Middle frontal gyrus (tissue), 1 donor: Measurements from ENCODE around the gene C17orf50.

Experiments
- DNase-seq: peaks from one replicate; pipeline ENCODE4 v3.0.0-alpha.2; 2015; ENCODE audit warnings: low spot score; ENCODE audit errors: extremely low spot score

Gene C17orf50

DNA sequence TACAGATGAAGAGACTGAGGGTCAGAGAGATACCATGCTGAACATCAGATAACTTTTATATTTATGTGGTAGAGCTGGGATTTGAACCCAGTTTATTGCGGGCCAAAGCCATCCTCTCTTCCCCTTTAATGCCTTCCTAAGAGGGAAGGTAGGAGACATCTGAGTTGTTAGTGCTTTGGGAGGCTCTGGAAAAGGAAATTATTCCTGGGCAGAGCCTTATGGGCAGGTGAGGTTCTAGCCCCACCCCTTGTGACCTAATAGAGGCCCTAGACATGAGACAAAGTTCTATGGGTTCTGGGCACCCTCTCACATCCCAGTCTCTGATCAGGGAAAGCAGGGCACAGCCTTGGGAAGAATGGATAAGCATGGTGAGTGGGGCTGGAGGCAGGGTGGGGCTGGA is at the start of gene C17orf50:
Gene C17orf50 (plus strand): TSS at position 301 of the 400 bp plus-strand sequence. CDS start 55 bp downstream, at position 356.
- DNase-seq, result no peak

DNA sequence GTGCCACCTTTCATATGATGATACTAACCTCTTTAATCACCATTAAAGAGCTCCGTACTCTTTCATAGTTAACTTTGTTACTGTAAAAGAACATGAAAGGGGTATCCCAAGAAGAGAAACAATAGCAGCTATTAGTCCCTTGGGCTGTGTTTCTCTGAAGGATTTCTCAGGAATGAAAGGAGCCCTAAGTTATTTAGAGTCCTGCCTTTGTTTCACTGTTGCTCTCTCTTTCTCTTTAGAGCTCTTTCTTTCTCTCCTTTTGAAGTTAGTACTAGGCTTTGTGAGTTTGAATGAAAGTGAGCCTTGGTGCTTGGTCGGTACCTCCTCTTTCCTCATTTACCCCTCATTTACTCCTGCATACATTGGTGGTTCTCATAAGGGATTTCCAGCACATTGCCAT is 49.7 kb upstream of the C17orf50 start:
- DNase-seq, result no peak

DNA sequence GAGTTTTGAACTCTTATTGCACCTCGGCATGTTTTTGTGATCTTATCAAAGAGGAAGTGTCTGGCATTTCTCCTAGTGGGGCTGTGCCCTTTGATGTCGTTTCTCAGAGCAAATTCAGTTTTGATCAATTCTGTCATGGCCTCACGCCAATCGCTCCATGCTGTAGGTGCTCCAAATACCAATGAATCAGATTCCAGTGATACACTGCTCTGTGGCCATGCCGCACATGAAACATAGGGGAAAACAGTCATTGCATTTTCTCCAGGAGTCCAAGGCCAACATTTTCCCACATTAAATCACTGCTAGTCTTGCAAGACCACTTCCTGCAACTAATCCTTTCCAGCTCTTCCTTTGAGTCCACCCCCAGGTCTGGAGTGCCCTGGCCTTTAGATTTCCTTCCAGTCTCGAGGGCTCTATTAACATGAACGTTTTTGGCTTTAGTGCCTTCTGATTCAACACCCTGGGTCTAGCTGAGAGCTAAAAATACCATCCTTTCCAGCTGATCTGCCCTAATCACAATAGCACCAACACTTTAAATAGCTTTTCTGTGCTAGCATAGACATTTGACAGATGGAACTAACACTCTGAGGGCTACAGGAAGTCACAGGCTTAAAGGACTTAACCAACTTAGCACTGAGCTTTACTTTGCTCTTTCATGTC is 47.5 kb upstream of the C17orf50 start:
- no peak for DNase-seq

DNA sequence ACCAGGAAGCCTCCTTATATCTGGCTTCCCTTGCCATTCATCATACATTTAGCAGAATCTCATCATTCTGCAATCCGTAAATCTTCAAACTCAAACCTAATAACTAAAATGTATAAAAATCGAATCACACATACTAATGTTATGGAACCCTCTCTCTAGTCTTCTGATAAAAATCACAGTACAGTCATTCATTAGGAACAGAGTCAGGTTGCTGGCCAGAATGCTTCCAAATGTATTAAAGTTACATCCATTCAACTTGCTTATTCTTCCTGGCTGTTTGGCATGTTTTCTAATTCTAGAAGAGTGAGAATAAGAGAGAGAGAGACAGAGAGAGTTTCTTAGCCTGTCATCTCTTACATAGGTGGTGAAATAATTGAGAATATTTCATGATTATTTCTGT is 45.7 kb upstream of the C17orf50 start:
- no peak for DNase-seq

DNA sequence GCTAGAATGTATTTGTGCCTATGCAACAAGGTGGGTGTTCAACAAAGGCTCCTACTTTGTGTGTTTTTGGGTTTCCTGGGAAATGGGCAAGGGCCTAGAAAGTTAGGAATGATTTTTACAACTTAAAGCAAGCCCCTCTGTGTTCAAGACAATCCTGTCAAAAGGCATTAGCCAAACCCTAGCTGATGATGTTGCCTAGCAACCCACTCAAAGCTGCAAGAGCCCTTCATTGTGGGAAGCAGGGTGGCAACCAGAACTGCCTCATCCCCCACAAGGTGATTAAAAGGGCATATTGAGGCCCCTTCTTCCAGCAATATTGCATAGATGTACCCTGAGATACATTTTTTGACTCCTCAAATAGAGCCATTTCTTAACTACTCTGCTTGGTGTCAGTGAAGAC is 45.3 kb upstream of the C17orf50 start:
- DNase-seq, result no peak

DNA sequence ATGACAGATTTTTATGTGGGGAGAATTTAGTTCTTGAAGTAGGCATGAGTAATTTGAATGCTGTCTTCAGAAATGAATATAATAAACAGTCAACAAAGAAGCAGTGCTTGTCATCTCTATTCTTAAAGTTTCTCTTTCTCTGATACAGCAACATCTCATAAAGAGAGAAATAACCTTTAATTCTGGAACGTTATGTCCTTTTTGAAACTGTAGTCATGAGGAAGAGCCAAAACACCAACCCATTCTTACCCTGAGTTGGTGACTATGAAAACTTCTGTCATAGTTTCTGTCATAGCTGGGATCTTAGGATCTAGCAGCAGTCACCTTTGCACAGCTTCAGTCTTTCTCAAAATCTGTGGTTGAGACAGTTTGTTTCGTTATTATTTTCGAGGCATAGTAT is 44.5 kb upstream of the C17orf50 start:
- DNase-seq, result no peak

DNA sequence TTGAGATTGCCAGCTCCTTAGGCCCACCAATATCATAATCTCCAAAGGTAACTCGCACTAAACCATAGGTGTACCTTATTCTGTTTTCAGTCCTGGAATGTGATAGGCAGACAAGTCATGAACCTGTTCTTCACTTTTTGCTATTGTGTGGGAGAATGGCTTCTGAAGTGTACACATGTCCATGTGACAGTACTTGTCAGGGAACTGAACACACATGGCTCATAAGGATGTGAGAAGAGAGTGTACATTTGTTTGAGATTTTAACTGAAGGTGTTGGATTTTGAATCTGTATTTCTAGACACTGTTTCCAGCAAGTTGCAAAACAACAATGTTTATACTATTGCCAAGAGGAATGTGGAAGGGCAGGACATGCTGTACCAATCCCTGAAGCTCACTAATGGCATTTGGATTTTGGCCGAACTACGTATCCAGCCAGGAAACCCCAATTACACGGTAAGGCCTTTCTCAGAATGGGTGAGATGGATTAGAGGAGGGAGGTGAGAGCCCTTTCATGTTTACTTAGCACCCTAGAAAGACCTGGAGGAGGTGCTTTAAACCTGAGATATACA is 43.7 kb upstream of the C17orf50 start:
- DNase-seq, result no peak

DNA sequence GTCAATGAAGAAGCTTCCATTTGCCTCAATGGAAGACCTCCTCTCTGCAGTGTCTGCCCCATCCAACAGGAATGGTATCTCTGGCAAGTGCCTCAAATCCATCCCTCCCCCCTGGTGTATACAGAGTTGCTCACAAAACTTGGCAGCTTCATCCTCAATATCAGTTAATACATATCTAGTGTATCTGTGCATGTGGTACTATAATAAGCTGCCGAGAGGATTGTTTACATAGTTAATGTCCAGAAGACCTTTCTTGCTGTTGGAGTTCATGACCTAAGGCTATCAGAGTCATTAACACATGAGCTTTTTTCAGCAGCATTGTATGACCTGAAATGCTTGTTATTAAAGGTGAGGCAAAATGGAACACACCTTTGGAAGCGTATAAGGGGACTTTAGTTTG is 43.2 kb upstream of the C17orf50 start:
- DNase-seq, result no peak

DNA sequence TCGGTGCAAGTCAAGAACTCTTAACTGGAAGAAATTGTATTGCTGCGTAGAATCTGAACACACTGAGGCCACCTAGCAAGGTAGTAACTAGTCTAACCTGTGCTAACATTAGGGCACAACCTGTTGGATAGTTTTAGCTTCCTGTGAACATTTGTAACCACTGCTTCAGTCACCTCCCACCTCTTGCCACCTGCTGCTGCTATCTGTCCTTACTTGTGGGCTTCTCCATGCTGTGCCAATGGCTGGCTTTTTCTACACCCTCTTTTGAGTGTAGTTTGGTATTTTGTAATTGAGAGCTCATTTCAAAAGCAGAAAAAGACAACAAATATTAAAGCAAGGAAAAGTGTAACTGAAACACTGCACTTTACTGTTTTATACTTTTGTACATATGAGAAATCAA is 37.0 kb upstream of the C17orf50 start:
- DNase-seq, result no peak

DNA sequence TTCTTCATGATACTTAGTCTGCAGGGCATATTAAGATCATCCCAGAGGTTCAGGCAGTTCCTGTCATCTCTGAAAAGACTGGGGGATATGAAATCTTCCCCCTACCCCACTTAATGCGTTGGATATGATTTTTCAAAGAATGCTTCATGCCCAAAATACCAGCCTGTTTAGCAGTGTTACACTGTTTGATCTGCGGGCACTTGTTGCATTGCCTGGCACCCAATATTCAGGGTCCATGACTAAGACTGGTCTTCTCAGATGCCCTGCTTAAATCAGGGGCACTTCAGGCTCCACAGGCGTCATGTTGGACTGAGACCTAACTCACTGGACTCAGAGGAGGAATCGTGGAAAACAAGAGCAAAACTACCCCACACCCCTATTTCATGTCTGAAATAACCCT is 35.6 kb upstream of the C17orf50 start:
- DNase-seq, result no peak

DNA sequence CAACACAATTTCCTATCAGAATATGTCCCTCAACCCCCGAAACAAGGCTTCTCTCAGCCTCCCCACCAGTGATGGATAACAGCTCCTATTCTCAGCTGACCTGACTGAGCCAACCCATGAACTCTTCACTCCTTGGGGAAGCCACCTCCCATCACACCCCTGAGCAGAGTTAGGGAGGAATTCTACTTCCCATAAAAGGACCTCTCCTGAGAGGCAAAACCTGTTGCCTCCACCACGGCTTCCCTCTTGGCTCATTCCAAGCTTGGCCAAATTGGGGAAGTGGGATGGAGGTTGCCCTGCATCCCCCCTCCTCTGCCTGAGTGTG is 34.9 kb upstream of the C17orf50 start:
- no peak for DNase-seq

DNA sequence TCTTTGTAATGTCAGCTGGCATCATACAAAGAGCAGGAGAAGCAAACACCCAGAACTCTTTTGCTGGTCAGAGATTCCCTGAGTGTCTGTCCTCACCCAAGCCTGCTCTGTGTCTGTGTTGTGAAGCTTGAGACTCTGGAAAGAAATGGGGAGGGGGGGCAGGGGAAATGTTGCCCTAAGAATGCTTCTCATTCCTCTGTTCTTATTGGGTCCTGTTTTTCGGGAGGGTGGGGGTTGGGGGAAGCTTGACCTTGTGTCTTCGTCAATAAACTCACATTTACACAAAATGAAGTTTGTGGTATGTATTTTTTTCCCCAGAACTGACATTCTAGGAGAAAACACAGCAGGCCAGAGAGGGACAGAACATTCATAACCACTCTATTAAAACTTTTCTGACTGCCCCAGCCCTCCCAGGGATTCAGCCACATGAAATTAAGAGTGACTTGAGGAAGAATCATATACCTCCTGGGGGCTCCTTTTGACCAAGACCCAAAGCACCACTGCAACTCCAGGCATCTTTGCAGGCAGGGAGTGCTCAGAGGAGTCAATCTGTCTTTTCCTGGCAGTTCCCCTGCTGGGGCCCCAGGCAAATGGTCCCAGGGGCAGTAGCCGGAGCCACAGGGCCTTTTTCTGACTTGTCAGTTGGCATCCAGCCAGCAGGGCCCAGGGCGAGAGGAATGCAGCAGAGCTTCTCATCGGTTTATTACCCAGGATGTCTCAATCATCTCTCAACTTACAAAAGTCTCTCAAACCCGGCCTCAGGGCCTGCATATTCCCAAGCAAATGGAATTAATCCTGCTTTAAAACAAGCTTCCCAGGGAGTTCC is 34.3 kb upstream of the C17orf50 start:
- no peak for DNase-seq

DNA sequence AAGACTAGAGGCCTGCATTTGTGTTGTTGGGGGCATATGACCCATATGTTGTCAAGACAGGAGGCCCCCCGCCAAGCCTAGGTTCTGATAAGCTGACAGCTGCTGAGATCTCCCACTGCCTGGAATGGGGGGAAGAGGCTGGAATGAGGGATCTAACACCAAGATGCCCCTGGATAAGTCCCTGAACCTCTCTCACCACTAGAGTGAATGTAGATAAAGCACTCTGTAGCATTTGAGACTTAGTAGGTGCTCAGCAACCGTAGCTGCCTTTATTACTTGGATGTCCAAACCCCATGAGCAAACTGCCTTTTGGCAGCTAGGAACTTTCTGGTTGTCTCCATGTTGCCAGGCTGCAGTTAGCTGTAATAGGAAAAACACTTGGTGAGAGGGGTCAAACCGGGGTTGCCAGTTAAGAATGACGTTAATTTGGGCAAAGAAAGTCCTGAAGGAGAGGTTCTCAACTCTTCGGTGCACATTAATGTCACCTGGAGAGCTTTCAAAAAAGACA is 33.7 kb upstream of the C17orf50 start:
- DNase-seq, result no peak

DNA sequence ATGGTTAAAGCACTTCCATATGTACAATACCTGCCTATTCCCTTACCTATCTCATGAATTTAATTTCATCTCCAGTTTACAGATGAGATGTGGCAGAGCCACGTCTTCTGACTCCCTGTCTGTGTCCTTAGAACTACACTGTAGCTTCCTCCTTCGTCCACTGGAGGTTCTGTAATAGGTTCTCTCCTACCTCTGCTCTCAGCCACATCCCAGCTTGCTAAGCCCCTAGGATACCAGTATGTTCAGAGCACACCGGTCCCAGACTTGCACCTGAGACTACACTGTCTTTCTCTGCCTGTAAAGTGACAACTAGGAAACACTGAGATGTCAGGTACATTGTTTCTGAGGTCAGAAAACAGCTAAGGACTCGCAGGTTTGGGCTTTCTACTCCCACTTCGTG is 33.1 kb upstream of the C17orf50 start:
- no peak for DNase-seq

DNA sequence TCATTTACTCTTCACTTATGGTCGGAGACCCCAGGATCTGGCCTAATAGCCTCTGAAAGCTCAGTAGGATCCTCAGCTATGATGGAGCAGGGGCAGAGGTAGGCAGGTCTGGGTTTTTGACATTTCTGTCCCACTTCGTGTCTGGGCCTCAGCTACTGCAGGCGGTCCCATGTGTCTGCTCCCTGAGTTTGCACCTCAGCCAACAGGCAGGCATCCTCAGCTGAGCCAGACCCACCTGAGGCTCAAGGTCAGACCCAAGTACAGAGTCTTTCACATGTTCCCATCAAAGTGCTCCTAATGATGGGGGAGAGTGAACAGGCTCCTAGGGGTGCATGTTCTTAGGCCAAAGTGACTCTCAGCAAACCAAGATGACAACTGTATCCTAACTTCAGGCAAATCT is 32.1 kb upstream of the C17orf50 start:
- DNase-seq, result no peak

DNA sequence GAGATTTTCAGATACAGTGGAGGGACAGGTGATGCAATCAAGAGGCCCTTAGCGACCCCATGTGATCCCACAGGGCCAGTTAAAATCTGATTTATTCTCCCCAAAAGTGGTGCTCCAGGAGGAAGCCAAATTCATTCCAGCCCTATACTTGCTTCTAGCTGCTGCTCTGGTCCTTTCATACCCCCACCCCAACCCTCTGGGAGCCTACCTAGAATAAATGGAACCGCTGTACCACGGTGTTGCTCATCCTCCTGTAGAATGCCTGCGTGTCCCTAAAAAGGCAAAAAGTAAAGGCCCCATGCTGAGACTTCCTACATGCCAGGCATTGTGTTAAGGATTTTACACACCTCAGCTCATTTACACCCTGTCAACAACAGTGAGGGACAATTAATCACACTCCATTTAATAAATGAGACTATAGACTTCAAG is 31.3 kb upstream of the C17orf50 start:
- no peak for DNase-seq

DNA sequence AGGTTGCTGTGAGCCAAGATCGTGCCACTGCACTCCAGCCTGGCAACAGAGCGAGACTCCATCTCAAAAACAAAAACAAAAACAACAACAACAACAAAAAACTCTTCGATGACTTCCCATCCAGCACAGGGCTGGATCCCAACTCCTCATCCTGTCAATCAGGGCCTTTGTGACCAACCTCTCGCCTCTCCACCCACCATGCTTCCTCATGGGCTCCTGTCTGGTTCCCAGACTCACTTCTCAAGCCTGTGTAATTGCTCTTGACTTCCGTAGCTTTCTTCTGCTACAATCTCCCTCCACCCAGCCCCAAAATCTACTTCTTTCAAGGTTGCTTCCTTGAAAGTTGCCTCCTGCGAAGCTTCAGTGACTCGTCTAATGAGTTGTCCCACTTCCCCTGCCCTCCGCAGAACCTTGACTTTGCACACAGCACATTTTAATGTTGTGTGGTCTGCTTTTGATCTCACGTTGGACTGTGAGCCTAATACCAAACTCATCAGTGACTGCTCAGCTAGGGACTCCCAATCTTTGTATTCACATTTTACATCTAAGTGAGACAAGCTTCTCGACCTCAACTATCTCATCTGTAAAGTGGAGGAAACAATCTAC is 30.2 kb upstream of the C17orf50 start:
- DNase-seq, result no peak

DNA sequence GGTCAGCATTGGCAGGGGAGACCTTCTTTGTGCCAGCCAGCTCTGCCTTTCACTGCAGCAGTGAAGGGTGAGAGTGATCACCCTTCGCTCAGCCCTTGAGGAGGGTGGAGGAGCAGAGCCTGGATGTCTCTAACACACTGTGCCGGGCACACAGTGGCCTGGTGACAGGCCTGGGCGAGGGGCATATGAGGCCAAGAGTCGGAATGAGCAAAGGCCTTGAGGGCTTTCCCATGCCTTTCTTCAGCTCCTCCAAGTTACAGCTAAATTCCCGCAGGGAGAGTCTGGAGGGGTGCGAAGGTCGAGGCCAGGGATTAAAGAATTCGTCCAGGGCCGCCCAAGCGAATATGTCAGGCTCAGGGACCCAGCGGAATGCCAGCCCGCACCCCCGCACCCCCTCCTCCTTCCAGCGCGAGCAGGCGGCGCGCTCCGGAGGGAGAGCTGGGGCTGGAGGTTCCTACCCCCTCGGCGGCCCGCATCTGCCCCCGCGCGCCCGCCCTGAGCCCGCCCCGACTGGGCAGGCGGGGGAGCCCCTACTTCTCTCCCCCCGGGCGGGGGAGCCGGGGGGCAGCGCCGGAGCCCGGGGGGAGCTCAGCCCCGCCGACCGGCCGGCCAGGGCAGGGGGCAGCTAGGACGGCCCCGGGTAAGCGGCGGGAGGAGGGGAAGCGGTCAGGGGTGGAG is 29.3 kb upstream of the C17orf50 start, which contains the start of gene RASL10B:
Gene RASL10B (plus strand): TSS at position 401 of the 678 bp plus-strand sequence. CDS start 3,546 bp downstream, outside the sequence.
- no peak for DNase-seq

DNA sequence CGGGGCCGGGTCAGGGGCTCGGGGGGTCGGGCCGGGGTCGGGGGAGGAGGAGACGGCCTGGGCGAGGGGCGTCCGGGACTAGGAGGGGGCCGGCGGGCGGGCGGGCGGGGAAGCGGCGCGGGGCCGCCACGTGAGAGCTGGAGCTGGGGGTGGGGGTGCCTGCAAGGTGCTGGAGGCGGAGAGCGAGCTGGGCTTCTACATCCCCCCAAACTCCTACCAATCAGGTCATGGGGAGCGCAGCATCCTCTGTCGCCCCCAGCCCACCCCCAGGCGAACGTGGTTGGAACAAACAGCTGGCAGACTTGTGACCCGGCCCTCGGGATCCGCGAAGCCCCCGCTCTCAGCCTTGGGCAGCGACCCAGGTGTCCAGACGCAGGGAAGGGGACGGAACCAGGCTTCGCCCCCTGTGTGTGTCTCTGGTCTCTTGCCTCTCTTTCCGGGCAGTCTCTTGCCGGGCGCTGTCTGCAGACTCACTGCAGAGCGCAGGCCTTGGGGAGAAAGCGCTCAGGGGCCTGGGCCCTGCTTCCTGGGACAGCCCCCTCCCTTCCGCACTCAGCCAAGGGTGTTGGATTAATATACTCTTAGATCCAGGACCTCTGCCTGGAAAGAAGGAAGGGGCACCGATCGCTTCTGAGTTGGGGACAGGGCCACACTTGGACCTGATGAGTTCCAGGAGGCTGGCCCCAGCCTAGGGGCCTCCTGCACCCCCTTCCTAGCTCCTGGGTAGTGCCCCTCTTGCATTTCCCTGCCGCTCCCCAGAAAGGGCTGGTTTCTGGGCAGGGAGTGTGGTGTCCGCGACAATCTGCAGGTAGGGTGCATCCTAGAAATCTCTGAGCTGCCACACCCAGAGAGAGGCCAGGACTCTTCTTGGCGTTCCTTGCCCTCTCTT is 28.5 kb upstream of the C17orf50 start:
- no peak for DNase-seq

DNA sequence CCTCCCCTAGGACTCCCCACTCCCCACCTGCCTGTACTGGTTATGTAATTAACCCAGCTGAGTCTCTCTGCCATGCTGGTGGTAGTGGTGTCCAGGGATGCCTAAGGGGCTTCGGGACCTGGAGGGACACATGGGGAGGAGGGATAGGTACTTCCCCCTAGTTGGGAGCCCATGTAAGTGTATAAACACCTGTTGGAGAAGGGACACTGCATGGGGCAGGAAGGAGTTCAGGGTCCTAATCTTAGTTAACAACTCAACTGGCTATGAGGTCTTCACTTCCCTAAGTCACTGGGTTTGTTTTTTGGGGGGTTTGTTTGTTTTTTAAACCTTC is 27.9 kb upstream of the C17orf50 start:
- no peak for DNase-seq

DNA sequence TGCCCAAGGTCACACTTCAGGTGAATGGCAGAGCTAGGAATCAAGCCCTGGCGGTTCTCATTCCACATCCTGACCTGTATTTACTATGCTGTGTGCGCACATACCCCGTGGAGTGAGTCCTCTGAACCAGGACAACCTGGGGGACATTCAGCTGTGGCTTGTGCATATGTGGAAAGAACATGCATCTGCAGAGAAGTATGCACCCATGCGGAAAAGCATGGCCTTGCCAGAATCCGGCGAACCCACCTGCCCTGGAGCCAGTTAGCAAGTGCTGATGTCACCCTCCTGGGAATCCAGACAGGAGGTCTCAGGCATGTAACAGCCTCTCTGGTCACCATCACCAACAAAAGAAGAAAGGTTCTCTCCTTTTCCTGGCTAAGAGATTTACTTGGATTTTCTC is 27.3 kb upstream of the C17orf50 start:
- DNase-seq, result no peak
